K562 (cell line): ENCODE measurements around the gene HSD11B1. TPM values are rescaled to one million over a fixed set of nuclear protein-coding genes. Genes with fewer than 3 reads are reported as not detected.
A peak's percentile ranks its signal among the peaks of the same experiment; 100 is the strongest.

Experiments
- ARHGAP35 ChIP-seq: fragments of 450-650 bp; IDR thresholded peaks from 2 replicates; pipeline ENCODE4 v1.6.1; 2018; ENCODE audit not compliant: partially characterized antibody
- KAT2B ChIP-seq: IDR thresholded peaks from one replicate; pipeline ENCODE4 v1.6.1; 2012; ENCODE audit warnings: low read depth, mild to moderate bottlenecking, control low read depth, inconsistent platforms, low read length, moderate library complexity
- MECOM ChIP-seq: fragments of 250-450 bp; sonication (Bioruptor Pico); IDR thresholded peaks from 2 replicates; pipeline ENCODE4 v1.8.0; 2022; ENCODE audit warnings: inconsistent platforms
- MTA3 ChIP-seq: fragments of 450-650 bp; formaldehyde crosslinking; IDR thresholded peaks from 2 replicates; pipeline ENCODE4 v1.6.1; 2017; ENCODE audit warnings: mild to moderate bottlenecking, borderline replicate concordance
- NR4A1 ChIP-seq, 2 experiments: fragments of 250-450 bp in 1 of 2; fragments of 450-650 bp in 1 of 2; sonication (Bioruptor Pico) in 1 of 2; IDR thresholded peaks; 2 replicates each; pipeline versions ENCODE4 v1.4.0 to v1.6.1; 2016 to 2020; ENCODE audit warnings: mild to moderate bottlenecking in 2 of 2, missing compliant biosample characterization in 1 of 2, missing genetic modification characterization in 1 of 2, moderate library complexity in 1 of 2
- RBBP5 ChIP-seq: fragments of 200-600 bp; sonication (generic); IDR thresholded peaks from 2 replicates; pipeline ENCODE4 v1.6.1; 2012; ENCODE audit warnings: borderline replicate concordance, mild to moderate bottlenecking, low read length, control low read depth, inconsistent platforms; ENCODE audit not compliant: insufficient read depth, poor library complexity, severe bottlenecking
- RBM14 ChIP-seq: fragments of 200-400 bp; formaldehyde crosslinking; IDR thresholded peaks from 2 replicates; pipeline ENCODE4 v1.6.1; 2018; ENCODE audit warnings: low read depth, mild to moderate bottlenecking, low read length, moderate library complexity, borderline replicate concordance; ENCODE audit not compliant: insufficient read depth
- TCF3 ChIP-seq: sonication (generic); formaldehyde crosslinking; IDR thresholded peaks from 2 replicates; pipeline ENCODE4 v1.4.0; 2020; ENCODE audit warnings: mild to moderate bottlenecking, missing genetic modification reagents
- ZNF184 ChIP-seq: sonication (generic); formaldehyde crosslinking; IDR thresholded peaks from 2 replicates; pipeline ENCODE4 v1.5.0; 2020; ENCODE audit warnings: missing genetic modification reagents
- ZNF212 ChIP-seq: fragments of 450-650 bp; formaldehyde crosslinking; IDR thresholded peaks from 2 replicates; pipeline ENCODE4 v1.4.0; 2020; ENCODE audit warnings: mild to moderate bottlenecking
- polyA plus RNA-seq, 8 experiments: library from polyadenylated mRNA; depleted of rRNA in 4 of 8; stranded (reverse) in 5 of 8; unstranded in 3 of 8; fragments of >200 nt; fragmentation: Nextera tagmentation in 2 of 8; fragmentation: Illumina TruSeq in 1 of 8; extraction: Ambion mirVana in 2 of 8; extraction: Trizol in 1 of 8; gene quantifications; 2 replicates each; pipeline versions ENCODE4 v1.2.1 to v1.2.3, GENCODE V29; 2011 to 2014; ENCODE audit warnings: inconsistent platforms in 1 of 8, missing spikeins in 1 of 8
- total RNA-seq, 7 experiments: library from RNA; depleted of rRNA in 6 of 7; stranded (reverse); fragments of >200 nt in 6 of 7; fragmentation: Illumina TruSeq in 2 of 7; extraction: Trizol in 2 of 7; gene quantifications; 2 replicates each; pipeline versions ENCODE4 v1.2.1 to v1.2.3, GENCODE V29; 2011 to 2021; ENCODE audit warnings: low replicate concordance in 1 of 7
- TF ChIP-seq, protein P1 (sequence below): sonication (generic); formaldehyde crosslinking; IDR thresholded peaks from 2 replicates; pipeline ENCODE4 v1.8.0; 2022; ENCODE audit warnings: mild to moderate bottlenecking, missing genetic modification reagents
- TF ChIP-seq, protein P2 (sequence below): sonication (generic); formaldehyde crosslinking; IDR thresholded peaks from 2 replicates; pipeline ENCODE4 v1.8.1; 2023; ENCODE audit warnings: mild to moderate bottlenecking, missing genetic modification reagents
- TF ChIP-seq, protein P3 (sequence below): fragments of 250-450 bp; sonication (Bioruptor Pico); IDR thresholded peaks from 2 replicates; pipeline ENCODE4 v1.4.0; 2020; ENCODE audit warnings: mild to moderate bottlenecking, moderate library complexity
- TF ChIP-seq, protein P4 (sequence below): fragments of 450-650 bp; formaldehyde crosslinking; IDR thresholded peaks from 2 replicates; pipeline ENCODE4 v1.4.0; 2020; ENCODE audit warnings: mild to moderate bottlenecking
- TF ChIP-seq, protein P5 (sequence below): sonication (generic); formaldehyde crosslinking; IDR thresholded peaks from 2 replicates; pipeline ENCODE4 v1.5.0; 2020; ENCODE audit warnings: missing genetic modification reagents

HSD11B1 gene
- total and polyA plus RNA-seq, 9 of the 15 experiments (the other 6 are each of a cell fraction or from before 2014, with no cell fraction given), result 0.04 to 0.16 TPM; not detected in 7

DNA sequence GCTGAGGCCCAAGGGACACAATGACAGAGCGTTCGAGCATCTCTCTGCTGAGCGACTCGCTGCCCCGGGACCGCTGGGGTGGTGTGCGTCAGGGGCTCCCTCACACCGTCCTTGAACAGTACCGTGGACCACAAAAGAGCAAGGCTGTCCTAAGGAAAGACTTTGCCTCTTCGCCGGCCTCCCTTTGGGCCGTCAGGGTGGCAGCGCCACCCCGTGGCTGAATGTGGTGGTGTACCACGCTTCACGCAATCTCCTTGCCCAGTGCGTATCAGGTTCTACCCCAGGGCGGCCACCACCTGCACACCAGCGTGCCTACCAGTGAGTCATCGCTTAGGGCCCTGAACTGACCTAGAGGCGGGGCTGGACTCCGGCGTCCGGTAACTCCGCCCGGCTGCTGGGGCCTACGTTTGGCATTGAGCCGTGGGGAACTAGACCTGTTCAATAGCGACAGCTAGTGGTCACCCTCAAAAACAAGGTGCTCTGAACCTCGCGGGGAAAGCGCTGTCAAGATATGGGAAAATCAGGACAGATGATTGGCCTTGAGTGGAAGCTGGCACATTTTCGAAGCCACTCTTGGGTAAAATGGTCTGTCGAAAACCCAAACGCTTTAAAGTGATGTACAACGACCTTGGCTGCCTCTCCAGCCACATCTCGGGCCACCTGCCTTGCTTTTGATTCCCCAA, 43.1 kb downstream of the HSD11B1 start (continued):
- TF ChIP-seq, protein P1, sequence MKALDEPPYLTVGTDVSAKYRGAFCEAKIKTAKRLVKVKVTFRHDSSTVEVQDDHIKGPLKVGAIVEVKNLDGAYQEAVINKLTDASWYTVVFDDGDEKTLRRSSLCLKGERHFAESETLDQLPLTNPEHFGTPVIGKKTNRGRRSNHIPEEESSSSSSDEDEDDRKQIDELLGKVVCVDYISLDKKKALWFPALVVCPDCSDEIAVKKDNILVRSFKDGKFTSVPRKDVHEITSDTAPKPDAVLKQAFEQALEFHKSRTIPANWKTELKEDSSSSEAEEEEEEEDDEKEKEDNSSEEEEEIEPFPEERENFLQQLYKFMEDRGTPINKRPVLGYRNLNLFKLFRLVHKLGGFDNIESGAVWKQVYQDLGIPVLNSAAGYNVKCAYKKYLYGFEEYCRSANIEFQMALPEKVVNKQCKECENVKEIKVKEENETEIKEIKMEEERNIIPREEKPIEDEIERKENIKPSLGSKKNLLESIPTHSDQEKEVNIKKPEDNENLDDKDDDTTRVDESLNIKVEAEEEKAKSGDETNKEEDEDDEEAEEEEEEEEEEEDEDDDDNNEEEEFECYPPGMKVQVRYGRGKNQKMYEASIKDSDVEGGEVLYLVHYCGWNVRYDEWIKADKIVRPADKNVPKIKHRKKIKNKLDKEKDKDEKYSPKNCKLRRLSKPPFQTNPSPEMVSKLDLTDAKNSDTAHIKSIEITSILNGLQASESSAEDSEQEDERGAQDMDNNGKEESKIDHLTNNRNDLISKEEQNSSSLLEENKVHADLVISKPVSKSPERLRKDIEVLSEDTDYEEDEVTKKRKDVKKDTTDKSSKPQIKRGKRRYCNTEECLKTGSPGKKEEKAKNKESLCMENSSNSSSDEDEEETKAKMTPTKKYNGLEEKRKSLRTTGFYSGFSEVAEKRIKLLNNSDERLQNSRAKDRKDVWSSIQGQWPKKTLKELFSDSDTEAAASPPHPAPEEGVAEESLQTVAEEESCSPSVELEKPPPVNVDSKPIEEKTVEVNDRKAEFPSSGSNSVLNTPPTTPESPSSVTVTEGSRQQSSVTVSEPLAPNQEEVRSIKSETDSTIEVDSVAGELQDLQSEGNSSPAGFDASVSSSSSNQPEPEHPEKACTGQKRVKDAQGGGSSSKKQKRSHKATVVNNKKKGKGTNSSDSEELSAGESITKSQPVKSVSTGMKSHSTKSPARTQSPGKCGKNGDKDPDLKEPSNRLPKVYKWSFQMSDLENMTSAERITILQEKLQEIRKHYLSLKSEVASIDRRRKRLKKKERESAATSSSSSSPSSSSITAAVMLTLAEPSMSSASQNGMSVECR, result no peak; the same call in 1 of the 2 replicates
- TF ChIP-seq RBBP5 (no peak), MECOM (CRISPR knock-in tag) (no peak), KAT2B (no peak), TCF3 (CRISPR knock-in tag) (peak; percentile 59), NR4A1 (CRISPR knock-in tag; IDR thresholded peaks at IDR 0.05) (no peak; the same call in 1 of the 2 replicates), NR4A1 (tag; IDR thresholded peaks at IDR 0.05) (no peak), ZNF212 (CRISPR knock-in tag) (no peak), RBM14 (no peak), ZNF184 (no peak), MTA3 (peak; percentile 95), ARHGAP35 (no peak)
- TF ChIP-seq, protein P2, sequence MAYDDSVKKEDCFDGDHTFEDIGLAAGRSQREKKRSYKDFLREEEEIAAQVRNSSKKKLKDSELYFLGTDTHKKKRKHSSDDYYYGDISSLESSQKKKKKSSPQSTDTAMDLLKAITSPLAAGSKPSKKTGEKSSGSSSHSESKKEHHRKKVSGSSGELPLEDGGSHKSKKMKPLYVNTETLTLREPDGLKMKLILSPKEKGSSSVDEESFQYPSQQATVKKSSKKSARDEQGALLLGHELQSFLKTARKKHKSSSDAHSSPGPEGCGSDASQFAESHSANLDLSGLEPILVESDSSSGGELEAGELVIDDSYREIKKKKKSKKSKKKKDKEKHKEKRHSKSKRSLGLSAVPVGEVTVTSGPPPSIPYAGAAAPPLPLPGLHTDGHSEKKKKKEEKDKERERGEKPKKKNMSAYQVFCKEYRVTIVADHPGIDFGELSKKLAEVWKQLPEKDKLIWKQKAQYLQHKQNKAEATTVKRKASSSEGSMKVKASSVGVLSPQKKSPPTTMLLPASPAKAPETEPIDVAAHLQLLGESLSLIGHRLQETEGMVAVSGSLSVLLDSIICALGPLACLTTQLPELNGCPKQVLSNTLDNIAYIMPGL, result no peak
- TF ChIP-seq, protein P3, sequence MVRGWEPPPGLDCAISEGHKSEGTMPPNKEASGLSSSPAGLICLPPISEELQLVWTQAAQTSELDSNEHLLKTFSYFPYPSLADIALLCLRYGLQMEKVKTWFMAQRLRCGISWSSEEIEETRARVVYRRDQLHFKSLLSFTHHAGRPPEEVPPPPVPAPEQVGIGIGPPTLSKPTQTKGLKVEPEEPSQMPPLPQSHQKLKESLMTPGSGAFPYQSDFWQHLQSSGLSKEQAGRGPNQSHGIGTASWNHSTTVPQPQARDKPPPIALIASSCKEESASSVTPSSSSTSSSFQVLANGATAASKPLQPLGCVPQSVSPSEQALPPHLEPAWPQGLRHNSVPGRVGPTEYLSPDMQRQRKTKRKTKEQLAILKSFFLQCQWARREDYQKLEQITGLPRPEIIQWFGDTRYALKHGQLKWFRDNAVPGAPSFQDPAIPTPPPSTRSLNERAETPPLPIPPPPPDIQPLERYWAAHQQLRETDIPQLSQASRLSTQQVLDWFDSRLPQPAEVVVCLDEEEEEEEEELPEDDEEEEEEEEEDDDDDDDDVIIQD (CRISPR knock-in tag), result no peak
- TF ChIP-seq, protein P4, sequence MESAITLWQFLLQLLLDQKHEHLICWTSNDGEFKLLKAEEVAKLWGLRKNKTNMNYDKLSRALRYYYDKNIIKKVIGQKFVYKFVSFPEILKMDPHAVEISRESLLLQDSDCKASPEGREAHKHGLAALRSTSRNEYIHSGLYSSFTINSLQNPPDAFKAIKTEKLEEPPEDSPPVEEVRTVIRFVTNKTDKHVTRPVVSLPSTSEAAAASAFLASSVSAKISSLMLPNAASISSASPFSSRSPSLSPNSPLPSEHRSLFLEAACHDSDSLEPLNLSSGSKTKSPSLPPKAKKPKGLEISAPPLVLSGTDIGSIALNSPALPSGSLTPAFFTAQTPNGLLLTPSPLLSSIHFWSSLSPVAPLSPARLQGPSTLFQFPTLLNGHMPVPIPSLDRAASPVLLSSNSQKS (CRISPR knock-in tag), result no peak
- TF ChIP-seq, protein P5, sequence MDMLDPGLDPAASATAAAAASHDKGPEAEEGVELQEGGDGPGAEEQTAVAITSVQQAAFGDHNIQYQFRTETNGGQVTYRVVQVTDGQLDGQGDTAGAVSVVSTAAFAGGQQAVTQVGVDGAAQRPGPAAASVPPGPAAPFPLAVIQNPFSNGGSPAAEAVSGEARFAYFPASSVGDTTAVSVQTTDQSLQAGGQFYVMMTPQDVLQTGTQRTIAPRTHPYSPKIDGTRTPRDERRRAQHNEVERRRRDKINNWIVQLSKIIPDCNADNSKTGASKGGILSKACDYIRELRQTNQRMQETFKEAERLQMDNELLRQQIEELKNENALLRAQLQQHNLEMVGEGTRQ, result no peak
